ENCODE data around the gene MOSMO. TPM values are rescaled to one million over a fixed set of nuclear protein-coding genes. Genes with fewer than 3 reads are reported as not detected.
A peak's percentile ranks its signal among the peaks of the same experiment; 100 is the strongest.

The MOSMO gene
- total RNA-seq, 1 experiment from 2014 or later: 24.2 TPM

DNA sequence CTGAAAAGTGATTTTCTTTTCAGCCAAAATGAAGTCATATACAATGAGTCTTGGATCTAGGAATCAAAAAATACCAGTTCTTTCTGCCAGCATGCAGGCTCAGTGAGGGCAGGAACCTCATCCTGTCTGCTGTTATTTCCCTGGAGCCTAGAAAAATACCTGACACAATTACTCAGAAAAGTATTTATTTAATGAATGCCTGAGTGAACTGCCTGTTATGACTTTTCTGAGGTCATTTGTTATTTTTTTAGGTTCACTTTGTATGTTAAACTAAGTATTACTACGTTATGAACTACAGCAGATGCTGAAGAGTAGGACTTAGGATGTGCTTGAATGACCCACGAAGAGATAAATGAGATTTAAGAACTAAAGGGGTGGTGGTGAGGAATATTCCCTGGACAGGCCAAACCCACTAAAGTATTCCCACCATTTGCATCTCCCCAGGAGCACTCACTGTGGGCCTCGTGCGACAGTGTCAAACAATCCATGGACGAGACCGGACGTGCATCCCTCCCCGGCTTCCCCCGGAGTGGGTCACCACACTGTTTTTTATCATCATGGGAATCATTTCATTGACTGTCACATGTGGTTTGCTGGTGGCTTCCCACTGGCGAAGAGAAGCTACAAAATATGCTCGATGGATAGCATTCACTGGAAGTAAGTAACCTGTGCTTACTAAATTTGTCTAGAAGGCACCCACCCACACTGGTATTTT, 67.3 kb downstream of the MOSMO start:
- H3F3A ChIP-seq (ENCODE audit: insufficient read depth, low read depth): peaks cover 10% of the 10 kb centered on the region; the same call in 1 of the 2 replicates
- H4K20me1 ChIP-seq (ENCODE audit: insufficient read depth): peaks cover 14% of the 10 kb centered on the region
- DNase-seq: no peak
- H3K9me3 ChIP-seq (ENCODE audit: insufficient read depth, low read depth): no peaks in the 10 kb centered on the region
- no peak for TF ChIP-seq EZH2 (IDR thresholded peaks at IDR 0.05; ENCODE audit: low read depth)
- TF ChIP-seq, protein P1, sequence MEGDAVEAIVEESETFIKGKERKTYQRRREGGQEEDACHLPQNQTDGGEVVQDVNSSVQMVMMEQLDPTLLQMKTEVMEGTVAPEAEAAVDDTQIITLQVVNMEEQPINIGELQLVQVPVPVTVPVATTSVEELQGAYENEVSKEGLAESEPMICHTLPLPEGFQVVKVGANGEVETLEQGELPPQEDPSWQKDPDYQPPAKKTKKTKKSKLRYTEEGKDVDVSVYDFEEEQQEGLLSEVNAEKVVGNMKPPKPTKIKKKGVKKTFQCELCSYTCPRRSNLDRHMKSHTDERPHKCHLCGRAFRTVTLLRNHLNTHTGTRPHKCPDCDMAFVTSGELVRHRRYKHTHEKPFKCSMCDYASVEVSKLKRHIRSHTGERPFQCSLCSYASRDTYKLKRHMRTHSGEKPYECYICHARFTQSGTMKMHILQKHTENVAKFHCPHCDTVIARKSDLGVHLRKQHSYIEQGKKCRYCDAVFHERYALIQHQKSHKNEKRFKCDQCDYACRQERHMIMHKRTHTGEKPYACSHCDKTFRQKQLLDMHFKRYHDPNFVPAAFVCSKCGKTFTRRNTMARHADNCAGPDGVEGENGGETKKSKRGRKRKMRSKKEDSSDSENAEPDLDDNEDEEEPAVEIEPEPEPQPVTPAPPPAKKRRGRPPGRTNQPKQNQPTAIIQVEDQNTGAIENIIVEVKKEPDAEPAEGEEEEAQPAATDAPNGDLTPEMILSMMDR (conservative IDR thresholded peaks at IDR 0.05): no peak
- H3K9me2 ChIP-seq (ENCODE audit: insufficient read depth): no peaks in the 10 kb centered on the region
- H3K4me2 ChIP-seq: no peak overlapping the region
- H3K27me3 ChIP-seq (ENCODE audit: insufficient read depth, low read depth): no peaks in the 10 kb centered on the region
- intact Hi-C loops (cut with micrococcal nuclease; ENCODE audit: unreplicated experiment): loop anchor here (5.0 kb wide), 1 partner anchor 88 kb away; no protein-coding TSS in a partner anchor
- no peak overlapping the region for H3K4me3 ChIP-seq
- H3K79me2 ChIP-seq (ENCODE audit: low read depth): no peaks in the 10 kb centered on the region; the same call in 1 of the 2 replicates
- H3K36me3 ChIP-seq (ENCODE audit: low read depth): no peaks in the 10 kb centered on the region
- no TSS peak for BruUV-seq (replicated peaks)
- no peaks in the 10 kb centered on the region for H3K4me1 ChIP-seq (replicated peaks; ENCODE audit: insufficient read depth)
- POLR2A ChIA-PET (ENCODE audit: unreplicated experiment): no interaction called here
- no peak overlapping the region for H3K27ac ChIP-seq
- CTCF ChIA-PET: no interaction called here
- H2AFZ ChIP-seq: no peak overlapping the region

DNA sequence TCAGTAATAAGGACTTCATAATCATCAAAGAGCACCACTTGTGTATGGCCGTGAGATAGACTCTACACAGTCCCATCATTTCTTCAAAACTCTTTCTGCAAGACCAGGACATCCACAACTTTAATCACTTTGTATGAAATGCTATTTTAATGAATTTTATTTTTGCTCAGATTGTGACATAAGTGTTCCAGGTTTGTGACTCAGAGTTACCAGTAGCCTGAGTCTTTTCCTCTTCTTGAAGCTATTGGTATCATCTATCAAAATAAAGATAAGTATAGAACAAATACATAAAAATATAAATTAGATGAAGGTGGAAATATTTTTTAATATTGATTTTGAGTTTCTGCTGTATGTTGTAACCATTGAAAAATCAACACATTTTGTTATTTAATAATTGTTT, 67.9 kb downstream of the MOSMO start:
- no peaks in the 10 kb centered on the region for H3K9me2 ChIP-seq (ENCODE audit: insufficient read depth)
- no peak overlapping the region for H2AFZ ChIP-seq
- POLR2A ChIA-PET (ENCODE audit: unreplicated experiment): interaction anchor here (0.6 kb wide), 1 partner anchor 1319 kb away, joined by 3 read pairs; no protein-coding TSS in a partner anchor
- H3K4me2 ChIP-seq: no peak overlapping the region
- H3K27me3 ChIP-seq (ENCODE audit: insufficient read depth, low read depth): no peaks in the 10 kb centered on the region
- H3K9me3 ChIP-seq (ENCODE audit: insufficient read depth, low read depth): no peaks in the 10 kb centered on the region
- H3K79me2 ChIP-seq (ENCODE audit: low read depth): no peaks in the 10 kb centered on the region; the same call in 1 of the 2 replicates
- no peak overlapping the region for H3K27ac ChIP-seq
- no TSS peak for BruUV-seq (replicated peaks)
- CTCF ChIA-PET: no interaction called here
- H3F3A ChIP-seq (ENCODE audit: insufficient read depth, low read depth): peaks cover 10% of the 10 kb centered on the region; the same call in 1 of the 2 replicates
- H4K20me1 ChIP-seq (ENCODE audit: insufficient read depth): peaks cover 14% of the 10 kb centered on the region
- H3K4me1 ChIP-seq (replicated peaks; ENCODE audit: insufficient read depth): no peaks in the 10 kb centered on the region
- intact Hi-C loops (cut with micrococcal nuclease; ENCODE audit: unreplicated experiment): loop anchor here (5.0 kb wide), 1 partner anchor 88 kb away; no protein-coding TSS in a partner anchor
- no peak overlapping the region for H3K4me3 ChIP-seq
- TF ChIP-seq, protein P1 (conservative IDR thresholded peaks at IDR 0.05): no peak
- no peak for TF ChIP-seq EZH2 (IDR thresholded peaks at IDR 0.05; ENCODE audit: low read depth)
- DNase-seq: no peak
- H3K36me3 ChIP-seq (ENCODE audit: low read depth): no peaks in the 10 kb centered on the region

DNA sequence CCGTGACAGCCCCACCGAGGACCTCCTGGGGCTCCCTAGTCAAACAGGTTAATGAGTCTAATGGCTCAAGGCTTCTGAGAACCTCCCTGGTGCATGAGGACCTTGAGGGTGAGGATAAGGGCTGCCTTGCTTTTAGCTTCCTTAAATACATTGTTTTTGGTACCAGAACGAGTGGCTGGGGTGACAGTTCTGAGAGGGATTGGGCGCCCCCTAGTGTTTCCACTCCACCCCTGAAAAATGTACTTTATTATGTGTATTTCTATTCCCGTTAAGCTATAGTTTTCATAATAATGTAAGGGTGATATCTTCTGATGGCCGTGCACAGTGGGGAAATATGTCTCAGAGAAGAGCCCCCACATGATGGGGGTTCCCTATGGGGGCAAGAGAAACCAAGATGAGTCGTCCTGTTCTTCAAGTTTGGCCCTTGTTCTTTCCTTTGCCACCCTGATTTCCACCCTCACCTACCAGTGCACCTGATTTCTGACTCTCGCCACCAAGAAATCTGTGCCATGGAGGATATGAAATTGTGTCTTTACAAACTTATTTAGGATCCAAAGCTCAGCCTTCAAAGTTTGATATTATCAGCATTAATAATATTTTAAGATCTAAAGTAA, 69.9 kb downstream of the MOSMO start:
- intact Hi-C loops (cut with micrococcal nuclease; ENCODE audit: unreplicated experiment): loop anchor here (1.0 to 5.0 kb wide), 3 partner anchors 77 to 110 kb away; partner anchors contain the start of gene PDZD9
- Histone ChIP-seq H3F3A (ENCODE audit: insufficient read depth, low read depth) (peaks cover 10% of the 10 kb centered on the region), H3K27ac (no peak overlapping the region), H3K36me3 (ENCODE audit: low read depth) (no peaks in the 10 kb centered on the region), H3K9me2 (ENCODE audit: insufficient read depth) (no peaks in the 10 kb centered on the region), H3K4me1 (replicated peaks; ENCODE audit: insufficient read depth) (no peaks in the 10 kb centered on the region), H3K27me3 (ENCODE audit: insufficient read depth, low read depth) (no peaks in the 10 kb centered on the region), H3K79me2 (ENCODE audit: low read depth) (no peaks in the 10 kb centered on the region; the same call in 1 of the 2 replicates), H3K9me3 (ENCODE audit: insufficient read depth, low read depth) (no peaks in the 10 kb centered on the region), H2AFZ (no peak overlapping the region), H4K20me1 (ENCODE audit: insufficient read depth) (peaks cover 12% of the 10 kb centered on the region), H3K4me2 (no peak overlapping the region), H3K4me3 (no peak overlapping the region)
- POLR2A ChIA-PET (ENCODE audit: unreplicated experiment): interaction anchor here (0.6 to 0.8 kb wide), 3 partner anchors 11 to 124 kb away, joined by 3 to 4 read pairs (median 4); no protein-coding TSS in a partner anchor
- TF ChIP-seq, protein P1 (conservative IDR thresholded peaks at IDR 0.05): peak; percentile 93
- TF ChIP-seq EZH2 (IDR thresholded peaks at IDR 0.05; ENCODE audit: low read depth): no peak
- CTCF ChIA-PET: interaction anchor here (0.6 to 2.8 kb wide), 22 partner anchors 15 to 1233 kb away, joined by 3 to 32 read pairs (median 6); partner anchors contain the start of genes MOSMO, PDZD9 and VWA3A
- no TSS peak for BruUV-seq (replicated peaks)
- peak; percentile 36 to 67 for DNase-seq

All from PC-9 (cell line).